Retinal pigment epithelial cell (primary cell): ENCODE results near the gene LRRC37B.
"Not testable (repeated sequence)": the region's sequence is repeated elsewhere in the genome, so short reads cannot be mapped to it uniquely, and the experiment has no call there.

Experiments used
- DNase-seq: peaks from one replicate; pipeline ENCODE4 v3.0.0-alpha.2; 2010; ENCODE audit warnings: low read depth
- H3K4me3 ChIP-seq: 2 replicates; pipeline ENCODE4 v1.5.1; 2011; ENCODE audit warnings: mild to moderate bottlenecking, low read length, control low read depth, moderate library complexity
- CTCF ChIP-seq: conservative IDR thresholded peaks from 2 replicates; pipeline ENCODE4 v1.5.1; 2011; ENCODE audit warnings: low read depth, low read length, control low read depth, inconsistent platforms

LRRC37B gene

DNA sequence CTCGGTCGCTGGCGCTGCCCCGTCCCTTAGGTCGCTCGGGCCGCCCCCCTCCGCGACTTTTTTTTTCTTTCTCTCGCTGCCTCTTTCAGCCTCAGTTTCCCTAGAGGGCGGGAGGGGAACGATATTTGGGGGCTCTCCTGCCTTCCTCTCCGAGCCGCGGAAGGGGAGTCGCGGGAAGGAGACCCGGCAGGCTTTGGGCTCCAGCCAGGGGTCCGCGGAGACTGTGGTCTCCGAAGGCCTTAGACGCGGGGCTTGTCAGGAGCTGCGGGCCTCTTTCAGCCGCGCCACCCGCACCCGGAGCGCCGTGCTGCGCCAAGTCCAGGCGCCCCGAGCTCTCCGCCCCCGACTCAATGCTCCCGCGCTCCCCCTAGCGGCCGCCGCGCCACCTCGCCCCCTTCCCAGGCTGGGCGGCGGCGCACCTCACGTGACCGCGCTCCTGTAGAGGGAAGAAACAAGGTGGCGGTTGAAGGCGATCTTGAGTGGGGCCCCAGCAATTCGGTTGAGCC is at the start of gene LRRC37B:
Gene LRRC37B (plus strand): TSS at position 427 of the 506 bp plus-strand sequence. CDS start 14,010 bp downstream, outside the sequence.
- peak within 1 kb of the TSS; percentile 95 for H3K4me3 ChIP-seq
- no peak for DNase-seq
- peak; percentile 66 for TF ChIP-seq CTCF

GRCh38 chr17:31964131-31964530 is 43.1 kb upstream of the LRRC37B start:
- not testable (repeated sequence) for H3K4me3 ChIP-seq, DNase-seq

GRCh38 chr17:31967648-31968047 is 39.5 kb upstream of the LRRC37B start:
- no peak overlapping the region for H3K4me3 ChIP-seq
- no peak for DNase-seq
- no peak for TF ChIP-seq CTCF

- H3K4me3 ChIP-seq, DNase-seq: not testable (repeated sequence)
Measured at GRCh38 chr17:31970416-31970815, 36.8 kb upstream of the LRRC37B start.

DNA sequence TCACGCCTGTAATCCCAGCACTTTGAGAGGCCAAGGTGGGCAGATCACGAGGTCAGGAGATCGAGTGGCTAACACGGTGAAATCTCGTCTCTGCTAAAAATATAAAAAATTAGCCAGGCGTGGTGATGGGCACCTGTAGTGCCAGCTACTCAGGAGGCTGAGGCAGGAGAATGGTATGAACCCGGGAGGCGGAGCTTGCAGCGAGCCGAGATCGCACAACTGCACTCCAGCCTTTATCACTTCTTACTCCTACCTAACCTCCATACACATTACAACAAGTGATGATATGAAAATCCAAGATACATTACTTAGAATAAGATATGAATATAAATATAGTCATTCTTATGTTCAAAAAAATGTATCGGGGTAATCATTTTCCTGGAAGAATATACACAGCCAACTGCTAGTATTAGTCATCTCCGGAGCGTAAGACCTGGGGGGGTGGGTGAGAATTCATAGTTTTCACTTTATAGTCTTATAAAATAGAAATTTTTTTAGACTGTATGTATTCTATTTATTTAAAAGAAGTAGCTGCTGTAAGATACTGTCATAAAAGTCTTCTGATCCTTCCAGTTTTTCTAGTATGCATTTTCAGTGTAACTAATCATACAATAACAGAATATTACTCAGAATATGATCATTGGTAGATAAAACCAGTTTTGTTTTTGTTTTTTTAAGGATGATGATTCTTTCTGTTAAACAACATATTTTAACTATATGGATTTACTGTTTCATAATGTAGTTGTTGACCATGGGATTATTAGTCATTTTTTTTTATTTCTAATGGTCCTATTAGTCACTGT is 32.7 kb upstream of the LRRC37B start:
- DNase-seq, H3K4me3 ChIP-seq: not testable (repeated sequence)

- not testable (repeated sequence) for H3K4me3 ChIP-seq, DNase-seq
Measured at GRCh38 chr17:31975391-31975790, 31.8 kb upstream of the LRRC37B start.

- not testable (repeated sequence) for DNase-seq
Measured at GRCh38 chr17:31991821-31992220, 15.4 kb upstream of the LRRC37B start.

GRCh38 chr17:31997005-31997404 is 10.2 kb upstream of the LRRC37B start:
- no peak for TF ChIP-seq CTCF

More at GRCh38 chr17:31991821-31992220, 15.4 kb upstream of the LRRC37B start:
- H3K4me3 ChIP-seq = not testable (repeated sequence)

DNA sequence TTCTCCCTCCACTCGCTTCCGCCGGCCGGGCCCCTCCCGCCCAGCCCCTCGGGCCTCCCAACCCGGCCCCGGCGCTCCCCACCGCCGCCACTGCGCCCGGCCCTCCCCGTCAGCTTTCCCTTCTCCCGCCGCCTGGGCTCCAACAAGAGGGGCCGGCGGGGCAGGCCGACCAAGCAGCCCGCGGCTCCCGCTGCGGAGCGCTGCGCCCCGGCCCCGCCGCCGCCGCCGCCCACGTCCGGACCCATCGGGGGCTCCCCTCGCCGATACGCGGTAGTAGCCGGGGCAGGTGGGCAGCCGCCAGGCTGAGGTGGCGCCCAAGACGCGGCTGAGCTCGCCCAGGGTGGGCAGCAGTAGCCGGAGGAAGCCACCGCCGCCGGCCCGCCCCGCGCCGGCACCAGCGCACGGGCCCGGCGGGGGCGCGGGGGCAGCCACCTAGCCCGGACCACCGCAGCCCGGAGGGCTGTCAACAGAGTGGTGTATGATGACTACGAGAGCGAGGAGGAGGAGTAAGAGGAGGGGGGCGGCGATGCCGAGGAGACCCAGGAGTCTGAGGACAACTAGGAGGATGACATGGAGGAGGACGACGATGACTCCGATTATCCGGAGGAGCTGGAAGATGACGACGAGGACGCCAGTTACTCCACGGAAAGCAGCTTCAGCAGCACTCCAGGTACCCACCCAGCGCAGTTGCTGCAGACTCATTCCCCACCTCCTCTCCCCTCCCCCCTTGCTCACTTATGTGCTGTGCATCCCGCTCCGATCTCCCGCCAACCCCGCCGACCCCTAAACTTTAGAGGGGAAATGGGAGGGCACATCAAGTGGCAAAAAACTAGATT is 498 bp downstream of the LRRC37B start:
- no peak for TF ChIP-seq CTCF
- H3K4me3 ChIP-seq = peak overlapping the region; percentile 95
- DNase-seq = no peak

More at GRCh38 chr17:31997005-31997404, 10.2 kb upstream of the LRRC37B start:
- H3K4me3 ChIP-seq = no peak overlapping the region
- DNase-seq = no peak
